ENCODE measurements around the gene NENF. TPM values are rescaled to one million over a fixed set of nuclear protein-coding genes. Genes with fewer than 3 reads are reported as not detected.

Gene NENF
- total RNA-seq, 3 donors from 2014 or later (not counting 1 experiment from before 2014, with no cell fraction given), result 7.2 to 14.0 (median 12.2) TPM

DNA sequence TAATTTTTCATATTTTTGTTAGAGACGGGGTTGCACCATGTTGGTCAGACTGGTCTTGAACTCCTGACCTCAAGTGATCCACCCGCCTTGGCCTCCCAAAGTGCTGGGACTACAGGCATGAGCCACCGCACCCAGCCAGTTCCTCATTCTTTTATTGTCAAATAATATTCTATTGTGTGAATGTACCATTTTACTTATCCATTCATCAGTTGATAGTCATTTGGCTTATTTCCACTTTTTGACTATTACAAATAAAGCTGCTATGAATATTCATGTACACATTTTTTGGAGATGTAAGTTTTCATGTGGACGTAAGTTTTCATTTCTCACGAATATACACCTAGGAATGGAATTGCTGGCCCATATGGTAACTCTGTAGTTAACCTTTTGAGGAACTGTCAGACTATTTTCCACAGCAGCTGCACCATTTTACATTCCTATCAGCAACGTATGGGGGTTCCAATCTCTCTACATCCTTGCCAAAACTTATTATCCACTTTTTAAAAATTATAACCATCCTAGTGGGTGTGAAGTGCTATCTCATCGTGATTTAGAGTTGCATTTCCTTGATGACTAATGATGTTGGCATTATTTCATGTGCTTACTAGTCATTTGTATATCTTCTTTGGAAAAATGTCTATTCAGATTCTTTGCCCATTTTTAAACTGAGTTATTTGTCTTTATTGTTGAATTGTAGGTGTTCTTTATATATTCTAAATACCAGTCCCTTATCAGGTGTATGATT is 30.7 kb upstream of the NENF start:
- Histone ChIP-seq H3K36me3 (ENCODE audit: control insufficient read depth, insufficient read depth, low read length) (peaks cover 8% of the 10 kb centered on the region), H3K4me1 (ENCODE audit: control insufficient read depth, insufficient read depth, low read length) (no peaks in the 10 kb centered on the region), H3K4me3 (ENCODE audit: low read length) (no peak overlapping the region), H3K27ac (ENCODE audit: low read length) (no peak overlapping the region), H3K9me3 (ENCODE audit: control insufficient read depth, insufficient read depth, low read length) (no peaks in the 10 kb centered on the region), H3K27me3 (ENCODE audit: control insufficient read depth, insufficient read depth, low read length) (no peaks in the 10 kb centered on the region)
- intact Hi-C loops (cut with micrococcal nuclease), result no loop called here
- Mint-ChIP-seq H3K4me1 (peaks cover 1 to 14% of the 10 kb centered on the region in 2 donors), H3K27me3 (ENCODE audit: low read depth in 2 of 2) (no peaks in the 10 kb centered on the region), H3K36me3 (peaks cover 3% of the 10 kb centered on the region), H3K4me3 (no peak overlapping the region), H3K27ac (no peak overlapping the region), H3K9me3 (peaks cover 2% of the 10 kb centered on the region in 2 donors)
- TF ChIP-seq, protein P1, sequence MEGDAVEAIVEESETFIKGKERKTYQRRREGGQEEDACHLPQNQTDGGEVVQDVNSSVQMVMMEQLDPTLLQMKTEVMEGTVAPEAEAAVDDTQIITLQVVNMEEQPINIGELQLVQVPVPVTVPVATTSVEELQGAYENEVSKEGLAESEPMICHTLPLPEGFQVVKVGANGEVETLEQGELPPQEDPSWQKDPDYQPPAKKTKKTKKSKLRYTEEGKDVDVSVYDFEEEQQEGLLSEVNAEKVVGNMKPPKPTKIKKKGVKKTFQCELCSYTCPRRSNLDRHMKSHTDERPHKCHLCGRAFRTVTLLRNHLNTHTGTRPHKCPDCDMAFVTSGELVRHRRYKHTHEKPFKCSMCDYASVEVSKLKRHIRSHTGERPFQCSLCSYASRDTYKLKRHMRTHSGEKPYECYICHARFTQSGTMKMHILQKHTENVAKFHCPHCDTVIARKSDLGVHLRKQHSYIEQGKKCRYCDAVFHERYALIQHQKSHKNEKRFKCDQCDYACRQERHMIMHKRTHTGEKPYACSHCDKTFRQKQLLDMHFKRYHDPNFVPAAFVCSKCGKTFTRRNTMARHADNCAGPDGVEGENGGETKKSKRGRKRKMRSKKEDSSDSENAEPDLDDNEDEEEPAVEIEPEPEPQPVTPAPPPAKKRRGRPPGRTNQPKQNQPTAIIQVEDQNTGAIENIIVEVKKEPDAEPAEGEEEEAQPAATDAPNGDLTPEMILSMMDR (IDR thresholded peaks at IDR 0.05), result no peak
- DNase-seq, result no peak
- 95% methylated on average over 5 of the region's 7 CpGs for WGBS (ENCODE audit: insufficient coverage)
- ATAC-seq, result no peak

DNA sequence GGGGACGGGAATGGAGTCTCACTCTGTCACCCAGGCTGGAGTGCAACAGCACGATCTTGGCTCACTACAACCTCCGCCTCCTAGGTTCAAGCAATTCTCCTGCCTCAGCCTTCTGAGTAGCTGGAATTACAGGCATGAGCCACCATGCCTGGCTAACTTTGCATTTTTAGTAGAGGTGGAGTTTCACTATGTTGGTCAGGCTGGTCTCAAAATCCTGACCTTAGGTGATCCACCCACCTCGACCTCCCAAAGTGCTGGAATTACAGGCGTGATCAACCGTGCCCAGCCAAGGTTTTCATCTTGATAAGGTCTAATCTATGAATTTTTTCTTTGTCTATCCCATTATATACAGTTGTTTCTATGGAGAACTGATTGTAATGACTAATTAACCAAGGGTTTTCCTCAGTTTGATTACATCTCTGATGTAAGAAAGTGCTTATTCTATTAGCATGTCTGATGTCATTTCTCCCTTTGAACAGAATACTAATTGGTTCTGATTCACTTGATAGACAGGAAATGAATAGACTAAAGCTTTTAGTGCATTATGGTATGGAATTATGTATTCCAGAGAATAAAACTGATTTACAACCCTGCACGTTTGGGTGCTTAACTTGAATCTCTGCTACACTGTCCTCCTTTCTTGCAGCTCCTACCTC is 29.9 kb upstream of the NENF start:
- Mint-ChIP-seq H3K4me1 (peaks cover 0 to 14% of the 10 kb centered on the region in 2 donors), H3K4me3 (no peak overlapping the region), H3K27ac (no peak overlapping the region), H3K36me3 (no peaks in the 10 kb centered on the region), H3K9me3 (no peaks in the 10 kb centered on the region), H3K27me3 (ENCODE audit: low read depth in 2 of 2) (no peaks in the 10 kb centered on the region)
- Histone ChIP-seq H3K36me3 (ENCODE audit: control insufficient read depth, insufficient read depth, low read length) (peaks cover 14% of the 10 kb centered on the region), H3K27me3 (ENCODE audit: control insufficient read depth, insufficient read depth, low read length) (no peaks in the 10 kb centered on the region), H3K9me3 (ENCODE audit: control insufficient read depth, insufficient read depth, low read length) (no peaks in the 10 kb centered on the region), H3K27ac (ENCODE audit: low read length) (no peak overlapping the region), H3K4me3 (ENCODE audit: low read length) (no peak overlapping the region), H3K4me1 (ENCODE audit: control insufficient read depth, insufficient read depth, low read length) (no peaks in the 10 kb centered on the region)
- TF ChIP-seq, protein P1 (IDR thresholded peaks at IDR 0.05), result no peak
- WGBS (ENCODE audit: insufficient coverage), result 96% methylated on average over 7 of the region's 7 CpGs
- intact Hi-C loops (cut with micrococcal nuclease), result no loop called here
- ATAC-seq, result no peak
- no peak for DNase-seq

DNA sequence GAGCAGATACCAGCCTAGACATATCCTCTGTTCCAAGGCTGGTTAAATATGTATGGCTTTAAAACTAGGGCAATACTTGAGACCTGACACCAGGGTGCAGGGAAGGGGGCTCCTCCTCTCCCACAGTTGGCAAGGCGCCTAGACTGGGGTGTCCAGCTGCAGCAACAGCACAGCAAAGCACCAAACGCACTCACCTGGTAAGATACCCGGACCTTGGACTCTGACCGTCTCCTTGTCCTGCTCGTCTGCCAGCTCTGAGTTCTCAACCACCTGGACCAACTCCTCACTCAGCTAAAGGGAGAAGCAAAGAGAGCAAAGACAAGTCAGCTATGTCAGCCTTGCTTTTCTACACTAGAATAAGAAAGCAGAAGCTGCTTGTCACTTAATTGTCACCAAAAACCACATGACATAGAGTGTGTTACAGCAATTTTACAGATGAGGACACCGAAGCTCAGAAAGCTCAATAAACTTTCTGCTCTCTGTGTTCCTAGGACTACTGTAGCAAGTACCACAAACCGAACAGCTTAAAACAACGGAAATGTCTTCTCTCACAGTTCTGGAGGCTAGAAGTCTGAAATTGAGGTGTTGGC is 22.4 kb upstream of the NENF start:
- no peak overlapping the region for H3K27ac ChIP-seq (ENCODE audit: low read length)
- ATAC-seq (no peak), DNase-seq (no peak)
- Mint-ChIP-seq H3K9me3 (no peaks in the 10 kb centered on the region), H3K4me1 (peaks cover 24 to 39% of the 10 kb centered on the region in 2 donors), H3K27me3 (ENCODE audit: low read depth in 2 of 2) (no peaks in the 10 kb centered on the region), H3K36me3 (peaks cover 9% of the 10 kb centered on the region), H3K4me3 (no peak overlapping the region), H3K27ac (no peak overlapping the region)
- peaks cover 36% of the 10 kb centered on the region for H3K36me3 ChIP-seq (ENCODE audit: control insufficient read depth, insufficient read depth, low read length)
- 91% methylated on average over 8 of the region's 8 CpGs for WGBS (ENCODE audit: insufficient coverage)
- TF ChIP-seq, protein P1 (IDR thresholded peaks at IDR 0.05), result no peak
- intact Hi-C loops (cut with micrococcal nuclease), result no loop called here
- peaks cover 22% of the 10 kb centered on the region for H3K4me1 ChIP-seq (ENCODE audit: control insufficient read depth, insufficient read depth, low read length)
- no peaks in the 10 kb centered on the region for H3K9me3 ChIP-seq (ENCODE audit: control insufficient read depth, insufficient read depth, low read length)
- H3K4me3 ChIP-seq (ENCODE audit: low read length), result no peak overlapping the region
- H3K27me3 ChIP-seq (ENCODE audit: control insufficient read depth, insufficient read depth, low read length), result no peaks in the 10 kb centered on the region

All from natural killer cell (primary cell).